Natural killer cell (primary cell): ENCODE measurements around the gene FREM3. TPM values are rescaled to one million over a fixed set of nuclear protein-coding genes. Genes with fewer than 3 reads are reported as not detected.

Experiments used
- ATAC-seq, 3 donors: fragments of 150-1000 bp in 2 of 3; fragments of 200-7000 bp in 1 of 3; cut with Tn5 transposase; 1 replicate in 1 of 3; 2 replicates in 2 of 3; pipeline ENCODE4 v1.10.0; 2021; ENCODE audit warnings: mild to moderate bottlenecking in 2 of 3, moderate library complexity in 2 of 3
- DNase-seq, 2 donors: peaks; one replicate each; pipeline versions ENCODE4 v3.0.0 to v3.0.0-alpha.2; 2013 to 2021; ENCODE audit warnings: mixed read lengths in 1 of 2
- H3K27ac ChIP-seq: one replicate; pipeline ENCODE4 v1.5.1; 2013; ENCODE audit warnings: mild to moderate bottlenecking, low read length
- H3K27me3 ChIP-seq: one replicate; pipeline ENCODE4 v1.6.1; 2013; ENCODE audit warnings: low read length; ENCODE audit not compliant: control insufficient read depth, insufficient read depth
- H3K36me3 ChIP-seq: one replicate; pipeline ENCODE4 v1.6.1; 2013; ENCODE audit warnings: low read length; ENCODE audit not compliant: control insufficient read depth, insufficient read depth
- H3K4me1 ChIP-seq: one replicate; pipeline ENCODE4 v1.6.1; 2013; ENCODE audit warnings: low read length; ENCODE audit not compliant: control insufficient read depth, insufficient read depth
- H3K4me3 ChIP-seq: one replicate; pipeline ENCODE4 v1.5.1; 2013; ENCODE audit warnings: low read length
- H3K9me3 ChIP-seq: one replicate; pipeline ENCODE4 v1.6.1; 2013; ENCODE audit warnings: low read length; ENCODE audit not compliant: control insufficient read depth, insufficient read depth
- H3K27ac Mint-ChIP-seq, 2 donors: one replicate each; pipeline ENCODE4 v1.8.0; 2022; ENCODE audit warnings: mild to moderate bottlenecking in 2 of 2, mixed read lengths in 2 of 2, moderate library complexity in 1 of 2
- H3K27me3 Mint-ChIP-seq, 2 donors: one replicate each; pipeline ENCODE4 v1.8.0; 2022; ENCODE audit warnings: low read depth in 2 of 2, mixed read lengths in 2 of 2
- H3K36me3 Mint-ChIP-seq: one replicate; pipeline ENCODE4 v1.8.0; 2022; ENCODE audit warnings: mixed read lengths
- H3K4me1 Mint-ChIP-seq, 2 donors: one replicate each; pipeline ENCODE4 v1.8.0; 2022; ENCODE audit warnings: mixed read lengths in 2 of 2
- H3K4me3 Mint-ChIP-seq: one replicate; pipeline ENCODE4 v1.8.0; 2022; ENCODE audit warnings: mild to moderate bottlenecking, moderate library complexity, mixed read lengths
- H3K9me3 Mint-ChIP-seq, 2 donors: one replicate each; pipeline ENCODE4 v1.8.0; 2022; ENCODE audit warnings: mixed read lengths in 2 of 2
- WGBS: methylation state at CpG from one replicate; pipeline ENCODE4 v1.1.7; 2013; ENCODE audit warnings: missing lambda C conversion rate; ENCODE audit not compliant: insufficient coverage; 5-methylcytosine and 5-hydroxymethylcytosine counted together
- intact Hi-C: fragments of 100-400 bp; cut with micrococcal nuclease; formaldehyde crosslinking; loops from one replicate; pipeline ENCODE4 v1.14.2; 2022
- total RNA-seq, 4 donors: library from RNA; stranded (reverse); fragments of 120-200 nt in 1 of 4; gene quantifications; one replicate each; pipeline versions ENCODE4 v1.2.3 to v1.2.4, GENCODE V29; 2013 to 2022
- TF ChIP-seq, protein P1 (sequence below): fragments of 200-600 bp; IDR thresholded peaks from one replicate; pipeline ENCODE4 v1.8.0; 2022; ENCODE audit warnings: antibody characterized with exemption

Gene FREM3
- total RNA-seq, 3 donors from 2014 or later (not counting 1 experiment from before 2014, with no cell fraction given) = 0.07 TPM; not detected in 2

- Mint-ChIP-seq H3K9me3 (peaks cover 0 to 2% of the 10 kb centered on the region in 2 donors), H3K4me1 (no peaks in the 10 kb centered on the region), H3K4me3 (no peak overlapping the region), H3K27me3 (peaks cover 0 to 8% of the 10 kb centered on the region in 2 donors), H3K36me3 (no peaks in the 10 kb centered on the region), H3K27ac (no peak overlapping the region)
- WGBS = 100% methylated on average over 1 of the region's 1 CpG
- H3K27me3 ChIP-seq = no peaks in the 10 kb centered on the region
- H3K9me3 ChIP-seq = no peaks in the 10 kb centered on the region
- ATAC-seq = no peak
- TF ChIP-seq, protein P1, sequence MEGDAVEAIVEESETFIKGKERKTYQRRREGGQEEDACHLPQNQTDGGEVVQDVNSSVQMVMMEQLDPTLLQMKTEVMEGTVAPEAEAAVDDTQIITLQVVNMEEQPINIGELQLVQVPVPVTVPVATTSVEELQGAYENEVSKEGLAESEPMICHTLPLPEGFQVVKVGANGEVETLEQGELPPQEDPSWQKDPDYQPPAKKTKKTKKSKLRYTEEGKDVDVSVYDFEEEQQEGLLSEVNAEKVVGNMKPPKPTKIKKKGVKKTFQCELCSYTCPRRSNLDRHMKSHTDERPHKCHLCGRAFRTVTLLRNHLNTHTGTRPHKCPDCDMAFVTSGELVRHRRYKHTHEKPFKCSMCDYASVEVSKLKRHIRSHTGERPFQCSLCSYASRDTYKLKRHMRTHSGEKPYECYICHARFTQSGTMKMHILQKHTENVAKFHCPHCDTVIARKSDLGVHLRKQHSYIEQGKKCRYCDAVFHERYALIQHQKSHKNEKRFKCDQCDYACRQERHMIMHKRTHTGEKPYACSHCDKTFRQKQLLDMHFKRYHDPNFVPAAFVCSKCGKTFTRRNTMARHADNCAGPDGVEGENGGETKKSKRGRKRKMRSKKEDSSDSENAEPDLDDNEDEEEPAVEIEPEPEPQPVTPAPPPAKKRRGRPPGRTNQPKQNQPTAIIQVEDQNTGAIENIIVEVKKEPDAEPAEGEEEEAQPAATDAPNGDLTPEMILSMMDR = no peak
- intact Hi-C loops = no loop called here
- no peaks in the 10 kb centered on the region for H3K36me3 ChIP-seq
- H3K4me1 ChIP-seq = no peaks in the 10 kb centered on the region
- no peak overlapping the region for H3K4me3 ChIP-seq
- H3K27ac ChIP-seq = no peak overlapping the region
- DNase-seq = no peak
Measured at GRCh38 chr4:143599827-143600226, 100.6 kb downstream of the FREM3 start.

DNA sequence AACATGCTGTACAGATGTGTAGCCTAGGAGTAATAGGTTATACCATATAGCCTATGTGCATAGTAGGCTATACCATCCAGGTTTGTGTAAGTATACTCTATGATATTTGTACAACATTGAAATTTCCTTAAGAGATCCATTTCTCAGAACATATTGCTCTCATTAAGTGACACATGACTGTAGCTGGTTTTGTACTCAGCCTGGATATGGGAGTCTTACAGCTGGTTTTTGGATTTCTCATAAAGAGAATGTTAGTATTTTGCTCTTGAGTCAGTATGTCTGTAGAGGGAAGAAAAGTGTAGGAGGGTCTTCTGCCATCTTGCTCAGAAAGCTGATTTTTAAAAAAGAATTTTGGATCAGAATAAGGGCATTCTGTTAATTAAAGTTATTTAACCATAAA, 101.7 kb downstream of the FREM3 start:
- Mint-ChIP-seq H3K9me3 (peaks cover 2 to 3% of the 10 kb centered on the region in 2 donors), H3K27ac (no peak overlapping the region), H3K27me3 (peaks cover 0 to 12% of the 10 kb centered on the region in 2 donors), H3K4me3 (no peak overlapping the region), H3K36me3 (no peaks in the 10 kb centered on the region), H3K4me1 (no peaks in the 10 kb centered on the region)
- no peaks in the 10 kb centered on the region for H3K36me3 ChIP-seq
- intact Hi-C loops = no loop called here
- no peaks in the 10 kb centered on the region for H3K9me3 ChIP-seq
- H3K4me1 ChIP-seq = no peaks in the 10 kb centered on the region
- H3K27me3 ChIP-seq = peaks cover 3% of the 10 kb centered on the region
- DNase-seq (no peak), ATAC-seq (no peak)
- no peak overlapping the region for H3K4me3 ChIP-seq
- H3K27ac ChIP-seq = no peak overlapping the region
- TF ChIP-seq, protein P1 = no peak

GRCh38 chr4:143597276-143597675, 103.2 kb downstream of the FREM3 start:
- no peaks in the 10 kb centered on the region for H3K4me1 Mint-ChIP-seq
- peaks cover 0 to 15% of the 10 kb centered on the region in 2 donors for H3K27me3 Mint-ChIP-seq
- ATAC-seq (no peak), DNase-seq (no peak)
- no peak overlapping the region for H3K4me3 ChIP-seq
- no peak overlapping the region for H3K4me3 Mint-ChIP-seq
- H3K27me3 ChIP-seq = peaks cover 3% of the 10 kb centered on the region
- 94% methylated on average over 3 of the region's 3 CpGs for WGBS
- H3K36me3 ChIP-seq = no peaks in the 10 kb centered on the region
- H3K27ac ChIP-seq = no peak overlapping the region
- H3K9me3 Mint-ChIP-seq = peaks cover 2 to 3% of the 10 kb centered on the region in 2 donors
- no peaks in the 10 kb centered on the region for H3K4me1 ChIP-seq
- intact Hi-C loops = no loop called here
- no peaks in the 10 kb centered on the region for H3K9me3 ChIP-seq
- no peak overlapping the region for H3K27ac Mint-ChIP-seq
- TF ChIP-seq, protein P1 = no peak
- H3K36me3 Mint-ChIP-seq = no peaks in the 10 kb centered on the region

GRCh38 chr4:143587703-143588102, 112.8 kb downstream of the FREM3 start:
- no peaks in the 10 kb centered on the region for H3K27me3 ChIP-seq
- no peaks in the 10 kb centered on the region for H3K9me3 ChIP-seq
- Mint-ChIP-seq H3K4me3 (no peak overlapping the region), H3K9me3 (peaks cover 0 to 7% of the 10 kb centered on the region in 2 donors), H3K27me3 (no peaks in the 10 kb centered on the region), H3K27ac (no peak overlapping the region), H3K4me1 (no peaks in the 10 kb centered on the region), H3K36me3 (peaks cover 7% of the 10 kb centered on the region)
- TF ChIP-seq, protein P1 = no peak
- H3K27ac ChIP-seq = no peak overlapping the region
- ATAC-seq (no peak), DNase-seq (no peak)
- intact Hi-C loops = no loop called here
- no peak overlapping the region for H3K4me3 ChIP-seq
- no peaks in the 10 kb centered on the region for H3K4me1 ChIP-seq
- no peaks in the 10 kb centered on the region for H3K36me3 ChIP-seq
